OCI-LY7 (cell line): ENCODE measurements around the gene ASXL3.

Experiments used
- EZH2phosphoT487 ChIP-seq: fragments of 200-600 bp; sonication (generic); IDR thresholded peaks from 2 replicates; pipeline ENCODE4 v1.6.1; 2018; ENCODE audit warnings: low read depth, borderline replicate concordance, mild to moderate bottlenecking, mixed run types, antibody characterized with exemption, low read length, moderate library complexity, mixed read lengths
- TF ChIP-seq, protein P1 (sequence below): fragments of 200-600 bp; sonication (generic); conservative IDR thresholded peaks from 2 replicates; pipeline ENCODE4 v1.5.1; 2014; ENCODE audit warnings: mild to moderate bottlenecking, antibody characterized with exemption, low read length, moderate library complexity, mixed read lengths

GRCh38 chr18:33755931-33756560 lies 178.0 kb downstream of the ASXL3 start:
- TF ChIP-seq, protein P1, sequence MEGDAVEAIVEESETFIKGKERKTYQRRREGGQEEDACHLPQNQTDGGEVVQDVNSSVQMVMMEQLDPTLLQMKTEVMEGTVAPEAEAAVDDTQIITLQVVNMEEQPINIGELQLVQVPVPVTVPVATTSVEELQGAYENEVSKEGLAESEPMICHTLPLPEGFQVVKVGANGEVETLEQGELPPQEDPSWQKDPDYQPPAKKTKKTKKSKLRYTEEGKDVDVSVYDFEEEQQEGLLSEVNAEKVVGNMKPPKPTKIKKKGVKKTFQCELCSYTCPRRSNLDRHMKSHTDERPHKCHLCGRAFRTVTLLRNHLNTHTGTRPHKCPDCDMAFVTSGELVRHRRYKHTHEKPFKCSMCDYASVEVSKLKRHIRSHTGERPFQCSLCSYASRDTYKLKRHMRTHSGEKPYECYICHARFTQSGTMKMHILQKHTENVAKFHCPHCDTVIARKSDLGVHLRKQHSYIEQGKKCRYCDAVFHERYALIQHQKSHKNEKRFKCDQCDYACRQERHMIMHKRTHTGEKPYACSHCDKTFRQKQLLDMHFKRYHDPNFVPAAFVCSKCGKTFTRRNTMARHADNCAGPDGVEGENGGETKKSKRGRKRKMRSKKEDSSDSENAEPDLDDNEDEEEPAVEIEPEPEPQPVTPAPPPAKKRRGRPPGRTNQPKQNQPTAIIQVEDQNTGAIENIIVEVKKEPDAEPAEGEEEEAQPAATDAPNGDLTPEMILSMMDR, result no peak
- TF ChIP-seq EZH2phosphoT487, result no peak
